ENCODE measurements around the gene RBM38.

Gene RBM38

DNA sequence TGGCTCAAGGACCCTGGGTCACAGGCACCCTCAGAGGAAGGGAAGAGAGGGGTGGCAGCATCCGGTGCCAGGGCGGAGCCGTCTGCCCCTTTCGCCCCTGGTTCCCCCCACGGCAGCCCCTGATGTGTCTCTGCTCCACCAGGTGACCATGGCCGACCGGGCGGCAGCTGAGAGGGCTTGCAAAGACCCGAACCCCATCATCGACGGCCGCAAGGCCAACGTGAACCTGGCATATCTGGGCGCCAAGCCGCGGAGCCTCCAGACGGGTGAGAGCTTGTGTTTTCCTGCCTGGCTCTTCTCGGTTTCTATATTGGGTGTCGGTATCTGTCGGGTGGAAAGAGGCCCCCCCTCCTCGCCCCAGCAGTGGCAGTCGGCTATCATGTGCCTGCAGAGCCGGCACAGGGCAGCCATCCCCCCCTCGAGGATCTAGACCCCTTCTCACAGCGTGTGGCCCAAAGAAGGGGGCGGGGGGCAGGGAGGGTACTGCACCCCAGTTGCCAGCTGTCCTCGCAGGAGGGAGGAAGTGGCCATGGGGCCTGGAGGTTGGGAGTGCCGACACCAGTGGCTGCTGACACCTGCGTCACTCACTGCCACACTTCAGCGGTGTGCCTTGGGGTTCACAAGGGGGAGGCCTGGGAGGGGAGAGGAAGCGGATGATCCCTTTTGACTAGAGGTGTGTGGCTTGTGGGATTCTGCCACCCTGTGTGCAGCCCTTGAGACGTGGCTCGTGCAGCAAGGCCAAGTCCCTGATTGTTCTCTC, 1.5 kb downstream of the RBM38 start:
- no peak for DNase-seq

DNA sequence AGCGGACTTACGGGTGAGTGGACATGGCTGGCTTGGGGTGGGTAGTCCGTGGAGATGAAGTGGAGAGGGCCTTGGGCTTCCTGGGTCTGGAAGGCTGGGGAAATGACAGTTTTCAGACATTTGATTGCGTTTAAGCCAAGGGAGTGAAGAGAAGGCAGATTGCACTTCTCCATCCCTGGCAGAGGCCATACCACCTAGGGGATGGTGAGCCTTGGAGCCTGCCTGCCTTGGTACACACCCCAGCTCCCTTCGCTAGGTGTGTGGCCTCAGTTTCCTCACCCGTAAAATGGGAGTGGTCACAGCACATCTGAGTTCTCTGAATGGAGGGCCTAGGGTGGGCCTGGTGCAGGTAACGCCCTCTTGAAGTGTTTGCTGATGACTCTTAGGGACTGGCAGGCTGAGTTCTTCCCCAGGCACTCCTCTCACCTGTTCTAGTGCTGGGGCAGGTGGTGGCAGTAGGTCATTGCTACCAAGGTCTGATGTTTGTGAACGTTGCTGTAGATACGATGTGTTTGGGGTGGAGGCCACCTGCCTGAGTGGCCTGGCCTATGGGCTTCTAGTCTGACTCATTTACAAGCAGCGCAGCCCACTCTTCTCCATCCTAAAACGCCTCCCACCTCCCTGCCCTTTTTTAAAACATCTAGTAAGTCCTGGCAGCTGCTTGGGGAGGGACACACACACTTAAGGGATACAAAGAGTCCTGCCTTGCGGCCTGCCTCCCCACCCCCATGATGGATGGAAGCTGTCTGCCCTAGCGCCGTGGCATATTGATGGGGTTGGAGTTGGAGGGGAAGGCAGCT, 2.3 kb downstream of the RBM38 start:
- DNase-seq = no peak

DNA sequence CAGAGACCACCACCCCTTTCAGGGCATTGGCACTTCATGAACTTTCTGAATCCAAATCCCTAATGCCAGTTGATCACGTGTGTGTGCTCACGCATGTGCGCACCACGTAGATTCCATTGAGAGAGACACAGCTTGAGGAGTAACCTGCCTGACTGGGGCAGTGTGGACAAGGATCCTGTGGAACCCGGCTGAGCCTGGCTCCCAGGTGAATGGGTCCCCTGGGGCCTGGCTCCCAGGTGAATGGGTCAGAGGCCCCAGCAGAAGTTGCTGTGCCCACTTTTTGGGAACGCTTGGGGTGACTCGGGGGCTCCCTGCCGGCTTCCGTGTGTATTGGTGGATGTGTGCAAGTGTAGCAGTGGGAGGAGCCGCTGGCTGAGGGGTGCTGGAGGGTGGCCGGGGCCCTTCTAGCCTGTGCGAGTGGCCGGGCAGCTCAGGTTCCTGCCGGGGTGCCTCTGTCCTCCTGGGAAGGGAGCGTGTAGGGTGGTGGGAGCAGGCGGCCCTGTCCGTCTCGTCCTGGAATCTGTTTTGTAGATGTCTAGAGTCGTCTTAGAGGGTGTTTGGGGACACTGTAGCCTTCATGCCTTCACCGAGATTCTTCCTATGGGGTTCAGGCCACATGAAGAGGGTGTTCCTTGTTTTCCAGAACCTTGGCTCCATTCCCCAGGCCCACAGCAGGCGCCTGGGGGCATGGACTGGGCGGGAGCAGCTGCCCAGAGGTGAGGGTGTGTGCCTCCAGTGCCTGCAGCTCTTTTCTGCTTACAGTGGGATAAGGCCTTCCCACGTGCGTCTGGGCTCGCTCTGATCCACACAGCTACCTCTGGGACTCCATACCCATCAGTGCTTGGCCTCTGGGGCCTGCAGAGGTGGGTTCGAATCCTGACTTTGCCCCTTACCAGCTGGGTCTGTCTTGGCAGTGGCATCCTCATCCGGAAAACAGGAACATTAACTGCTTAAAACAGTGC, 3.2 kb downstream of the RBM38 start:
- no peak for DNase-seq

DNA sequence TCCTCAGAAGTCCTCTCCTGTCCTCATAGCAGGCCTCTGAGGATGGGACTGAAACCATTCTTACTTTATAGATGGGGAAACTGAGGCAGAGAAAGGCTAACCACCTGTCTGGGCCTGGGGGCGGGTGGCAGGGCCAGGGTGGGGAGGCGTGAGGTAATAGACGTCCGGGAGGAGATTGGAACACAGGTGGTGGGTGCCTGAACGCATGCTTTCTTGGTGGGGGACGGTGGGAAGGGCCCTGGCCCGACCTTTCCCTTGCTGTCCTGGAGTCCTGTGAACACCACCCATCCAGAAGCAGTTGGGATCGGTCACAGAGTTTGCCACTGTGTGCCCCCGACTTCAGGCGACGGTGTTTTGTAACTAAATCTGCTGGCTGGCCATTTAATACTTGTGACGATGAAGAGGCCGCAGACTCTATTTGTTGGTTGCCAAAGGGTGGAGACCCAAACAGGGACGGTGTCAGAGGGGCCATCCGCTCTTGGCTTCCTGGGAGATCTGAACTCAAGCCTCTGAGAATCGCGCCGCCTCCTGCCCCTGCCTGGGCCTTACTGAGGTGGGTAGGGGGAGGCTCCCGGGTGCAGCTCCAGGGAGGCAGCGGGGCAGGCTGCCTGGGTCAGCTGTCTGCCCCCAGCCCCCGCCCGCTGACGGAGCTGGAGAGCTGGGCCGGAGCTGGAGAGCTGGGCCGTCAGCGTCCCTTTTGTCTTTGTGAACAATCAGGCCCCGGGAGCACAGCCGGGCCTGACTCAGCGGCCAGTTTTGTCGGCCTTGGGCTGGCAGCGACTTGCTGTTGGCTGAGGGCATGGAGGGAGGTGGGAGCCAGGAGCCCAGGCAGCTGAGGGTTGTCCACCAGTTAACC, 4.1 kb downstream of the RBM38 start:
- no peak for DNase-seq

DNA sequence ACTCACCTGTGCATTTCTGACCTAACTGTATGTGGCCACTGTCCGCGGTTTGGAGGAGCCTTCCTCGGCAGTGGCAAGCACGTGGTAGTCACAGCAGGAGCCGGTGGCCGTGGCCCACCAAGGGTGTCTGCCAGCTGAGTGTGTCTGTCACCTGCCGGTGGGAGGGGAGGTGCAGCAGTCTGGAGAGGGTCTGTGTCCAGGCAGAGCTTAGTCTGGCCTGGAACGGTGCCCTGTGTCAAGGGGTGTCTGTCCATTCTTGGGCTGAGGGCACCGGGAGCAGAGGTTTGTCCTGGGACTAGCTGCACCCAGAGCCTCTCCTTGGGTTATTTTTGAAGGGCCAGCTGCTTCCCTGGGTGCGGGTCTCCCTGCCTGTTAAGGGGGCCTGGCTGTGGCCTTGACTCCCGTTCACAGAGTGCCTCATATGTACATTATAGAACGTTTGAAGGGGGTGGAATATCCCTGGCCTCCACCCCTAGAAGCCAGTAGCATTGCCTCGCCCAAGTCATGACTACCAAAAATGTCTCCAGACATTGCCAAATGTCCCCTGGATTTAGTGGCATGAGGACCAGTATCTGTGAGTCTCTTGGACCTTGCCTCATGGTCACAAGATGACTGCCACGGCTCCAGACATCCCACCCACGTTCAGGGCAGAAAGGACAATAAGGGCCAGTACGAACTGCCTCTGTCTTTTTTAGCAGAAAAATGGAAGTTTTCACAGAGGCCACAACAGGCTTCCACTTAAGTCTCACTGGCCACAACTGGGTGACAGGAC, 5.2 kb downstream of the RBM38 start:
- DNase-seq = no peak

DNA sequence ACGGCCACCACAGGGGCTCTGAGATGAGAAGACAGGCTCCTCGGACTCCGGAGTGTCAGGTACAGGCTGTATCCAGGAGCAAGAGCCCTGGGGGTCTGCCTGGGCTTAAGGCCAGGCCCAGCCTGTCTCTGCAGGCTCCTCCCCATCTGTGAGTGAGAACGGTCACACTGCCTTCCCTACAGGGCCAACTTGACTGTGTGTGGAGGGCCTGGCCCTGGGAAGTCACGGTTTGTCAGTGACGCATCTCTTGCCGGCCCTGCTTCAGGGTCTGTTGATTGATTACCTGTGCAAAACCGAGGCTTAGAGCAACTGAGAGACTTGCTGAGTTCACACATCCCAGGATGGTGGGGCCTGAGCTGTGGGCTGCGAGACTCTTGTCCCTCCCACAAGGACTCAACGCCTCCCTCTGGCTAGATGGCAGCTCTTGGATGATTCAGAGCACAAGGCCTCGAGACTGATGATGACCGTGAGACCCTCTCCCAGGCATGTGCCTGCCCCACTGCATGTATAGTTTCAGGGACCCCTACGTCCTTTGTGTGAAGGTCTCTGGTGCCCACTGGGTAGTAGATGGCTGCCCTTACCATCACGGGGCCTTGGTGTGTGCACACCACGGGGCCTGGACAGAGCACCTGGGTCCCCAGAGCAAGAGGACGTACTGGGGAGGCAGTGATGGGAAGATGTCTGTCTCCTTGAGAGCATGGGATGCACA, 5.9 kb downstream of the RBM38 start:
- DNase-seq = no peak

DNA sequence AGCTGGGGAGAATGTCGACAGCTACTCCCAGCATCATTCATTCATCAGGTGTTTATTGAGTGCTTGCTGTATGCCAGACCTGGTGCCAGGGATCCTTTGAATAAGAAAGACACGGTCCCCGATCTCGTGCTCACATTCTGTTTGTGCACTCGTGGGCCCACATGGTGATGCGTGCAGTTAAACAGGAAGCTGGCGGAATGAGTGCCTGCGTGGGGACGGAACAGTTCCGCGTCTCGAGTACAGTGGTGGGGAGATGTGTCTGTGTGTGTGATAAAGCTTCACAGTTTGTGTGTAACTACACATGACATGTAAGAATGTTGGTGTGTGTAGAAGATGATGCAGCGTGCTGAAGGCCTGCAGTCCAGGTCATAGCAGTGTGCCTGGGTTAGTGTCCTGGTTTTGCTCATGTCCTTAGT, 6.5 kb downstream of the RBM38 start:
- no peak for DNase-seq

DNA sequence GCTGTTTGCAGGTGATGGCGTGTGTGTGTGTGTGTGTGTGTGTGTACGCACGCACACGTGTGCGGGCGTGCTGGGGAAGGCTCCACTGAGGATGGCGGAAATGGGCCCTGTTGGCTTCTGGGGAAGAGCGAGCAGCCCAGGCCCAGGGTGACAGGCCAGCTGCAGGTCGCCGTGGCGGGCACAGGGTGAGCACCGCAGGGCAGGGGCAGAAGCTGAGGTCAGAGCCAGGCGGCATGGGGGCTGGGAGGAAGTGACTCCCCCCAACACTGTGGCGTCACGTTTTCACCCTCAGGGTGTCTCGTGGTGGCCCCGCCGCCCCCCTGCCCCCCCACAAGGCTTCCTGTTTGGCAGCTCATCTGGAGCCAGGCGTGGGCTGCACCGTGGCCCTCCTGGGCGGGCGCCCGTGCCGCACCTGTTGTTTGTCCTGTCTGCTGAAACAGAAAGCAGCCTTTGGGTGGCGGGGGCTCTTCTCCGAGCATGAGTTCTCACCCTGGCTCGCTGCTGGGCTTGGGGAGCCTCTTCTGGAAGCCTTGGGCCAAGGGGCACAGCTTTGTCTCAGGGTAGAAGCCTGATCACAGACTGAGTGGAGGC, 7.1 kb downstream of the RBM38 start:
- no peak for DNase-seq

DNA sequence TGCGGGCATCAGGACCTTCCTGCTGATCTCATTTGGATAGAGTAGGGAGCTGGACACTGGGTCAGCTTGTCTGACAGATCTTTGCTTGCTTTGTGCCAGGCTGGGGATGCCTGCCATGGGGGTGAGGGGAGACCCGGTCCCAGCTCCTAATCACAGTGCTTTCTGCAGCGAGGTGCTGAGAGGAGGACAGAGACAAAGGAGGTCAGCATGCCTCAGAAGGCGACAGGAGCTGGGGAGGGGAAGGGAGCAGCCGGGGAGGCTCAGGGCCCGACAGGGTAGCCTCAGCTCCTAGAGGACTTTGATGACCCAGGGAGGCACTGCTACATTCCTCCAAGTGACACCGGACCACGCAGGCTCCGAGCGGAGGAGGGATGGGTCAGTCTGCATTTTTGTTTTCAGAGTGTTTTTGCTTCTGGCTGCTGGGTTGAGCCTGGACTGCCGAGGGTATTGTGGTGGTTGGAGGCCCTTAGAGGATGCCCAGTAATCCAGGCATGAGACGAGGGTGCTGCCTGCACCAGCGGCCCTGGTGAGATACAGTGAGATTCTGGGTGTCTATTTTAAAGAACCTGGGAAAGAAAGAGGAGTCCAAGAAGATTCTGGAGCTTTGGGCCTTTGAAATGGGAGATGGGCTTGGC, 7.8 kb downstream of the RBM38 start:
- DNase-seq = no peak

DNA sequence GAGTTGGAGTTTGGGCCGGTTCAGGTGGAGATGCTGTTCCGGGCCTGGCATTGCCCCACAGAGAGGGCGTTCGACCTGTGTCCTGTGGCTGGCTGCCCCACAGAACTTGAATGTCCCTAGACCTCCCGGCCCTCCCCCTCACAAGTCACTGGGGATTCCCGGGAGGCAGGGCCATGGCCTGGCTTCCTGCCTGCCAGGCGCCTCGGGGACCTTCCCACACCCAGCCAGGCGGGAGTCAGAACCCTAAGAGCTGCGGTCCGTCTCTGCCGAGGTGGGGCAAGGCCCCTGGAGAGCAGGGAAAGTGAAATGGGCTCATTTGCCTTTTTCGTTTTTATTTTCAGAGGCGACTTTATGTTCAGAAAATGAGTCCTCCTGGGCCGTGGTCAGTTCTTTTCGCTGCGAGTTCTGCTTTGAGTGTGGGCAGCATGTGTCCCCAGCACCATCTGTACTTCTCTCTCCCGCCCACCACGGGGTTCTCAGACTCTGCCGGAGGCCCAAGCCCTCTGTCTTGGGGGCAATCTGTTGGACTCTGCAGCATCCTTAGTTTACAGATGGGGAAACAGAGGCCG, 8.5 kb downstream of the RBM38 start:
- no peak for DNase-seq

DNA sequence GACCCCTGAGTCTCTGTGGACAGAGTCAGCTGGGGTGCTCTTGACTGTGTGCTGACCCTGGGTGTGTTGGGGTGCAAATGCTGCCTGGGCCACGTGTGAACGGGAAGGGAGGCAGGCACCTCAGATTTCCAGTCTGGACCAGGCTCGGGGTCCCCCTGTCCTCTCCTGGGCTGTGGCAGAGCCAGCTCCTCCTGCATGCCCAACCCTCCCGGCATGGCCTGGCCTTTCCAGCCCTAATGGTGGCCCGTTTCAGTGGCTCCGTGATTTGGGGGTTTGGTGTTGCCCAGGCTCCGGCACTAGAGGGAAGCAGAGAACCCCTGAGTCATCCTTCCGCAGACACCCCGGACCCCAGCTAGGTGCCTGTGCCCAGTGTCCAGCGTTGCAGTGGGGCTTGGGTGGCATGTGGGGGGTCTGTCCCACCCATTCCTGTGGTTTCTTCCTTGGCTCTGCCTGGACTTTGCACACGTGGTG, 9.1 kb downstream of the RBM38 start:
- no peak for DNase-seq

DNA sequence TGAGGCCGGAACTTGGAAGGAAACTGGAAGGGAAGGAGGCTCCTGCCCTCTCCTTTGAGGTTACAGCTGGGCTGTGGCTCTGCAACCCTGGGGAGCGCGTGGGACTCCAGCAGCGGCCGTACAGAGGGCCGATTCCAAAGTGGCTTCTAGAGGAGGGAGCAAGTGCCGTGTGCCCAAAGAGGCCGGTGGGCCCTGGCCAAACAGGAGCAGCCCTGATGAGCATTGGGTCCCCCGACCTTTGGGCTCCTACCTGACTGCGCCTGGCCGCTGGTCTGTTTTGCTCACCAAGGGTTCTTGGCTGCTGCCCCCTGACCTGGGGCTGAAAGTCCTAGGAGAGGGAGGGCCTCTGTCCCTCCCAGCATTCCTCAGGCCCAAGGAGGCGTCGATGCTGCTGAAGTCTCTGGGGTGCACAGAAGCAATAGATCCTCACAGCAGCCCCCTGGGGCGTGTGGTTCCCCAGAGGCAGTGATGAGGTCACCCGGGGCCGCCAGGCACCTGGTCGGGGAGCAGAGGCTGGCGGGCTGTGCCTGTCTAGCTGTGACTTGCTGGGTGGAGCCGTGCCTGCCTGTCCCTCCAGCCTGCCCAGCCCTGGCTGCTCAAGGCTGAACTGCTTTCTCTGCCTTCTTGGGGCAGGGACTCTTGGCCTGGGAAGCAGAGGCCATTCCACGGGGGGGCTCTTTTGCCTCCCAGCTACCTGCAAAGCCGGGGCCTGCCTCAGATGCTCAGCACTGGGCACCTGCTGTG, 9.8 kb downstream of the RBM38 start:
- no peak for DNase-seq

DNA sequence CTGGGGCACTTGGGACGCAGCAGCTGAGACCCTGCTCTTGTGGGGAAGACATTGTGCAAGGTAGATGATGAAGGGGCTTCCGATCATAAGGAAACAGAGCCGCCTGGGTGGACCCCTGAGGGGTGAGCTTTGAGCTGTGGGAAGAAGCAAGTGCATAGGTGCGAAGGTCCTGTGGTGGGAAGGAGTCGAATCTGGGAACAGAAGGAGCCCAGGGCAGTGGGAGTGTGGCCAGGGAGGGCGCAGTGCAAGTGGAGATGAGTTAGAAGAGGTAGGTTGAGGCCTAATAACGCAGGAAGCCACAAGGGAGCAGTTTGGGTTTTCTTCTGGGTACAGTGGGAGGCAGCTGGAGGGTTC, 10.3 kb downstream of the RBM38 start:
- no peak for DNase-seq

DNA sequence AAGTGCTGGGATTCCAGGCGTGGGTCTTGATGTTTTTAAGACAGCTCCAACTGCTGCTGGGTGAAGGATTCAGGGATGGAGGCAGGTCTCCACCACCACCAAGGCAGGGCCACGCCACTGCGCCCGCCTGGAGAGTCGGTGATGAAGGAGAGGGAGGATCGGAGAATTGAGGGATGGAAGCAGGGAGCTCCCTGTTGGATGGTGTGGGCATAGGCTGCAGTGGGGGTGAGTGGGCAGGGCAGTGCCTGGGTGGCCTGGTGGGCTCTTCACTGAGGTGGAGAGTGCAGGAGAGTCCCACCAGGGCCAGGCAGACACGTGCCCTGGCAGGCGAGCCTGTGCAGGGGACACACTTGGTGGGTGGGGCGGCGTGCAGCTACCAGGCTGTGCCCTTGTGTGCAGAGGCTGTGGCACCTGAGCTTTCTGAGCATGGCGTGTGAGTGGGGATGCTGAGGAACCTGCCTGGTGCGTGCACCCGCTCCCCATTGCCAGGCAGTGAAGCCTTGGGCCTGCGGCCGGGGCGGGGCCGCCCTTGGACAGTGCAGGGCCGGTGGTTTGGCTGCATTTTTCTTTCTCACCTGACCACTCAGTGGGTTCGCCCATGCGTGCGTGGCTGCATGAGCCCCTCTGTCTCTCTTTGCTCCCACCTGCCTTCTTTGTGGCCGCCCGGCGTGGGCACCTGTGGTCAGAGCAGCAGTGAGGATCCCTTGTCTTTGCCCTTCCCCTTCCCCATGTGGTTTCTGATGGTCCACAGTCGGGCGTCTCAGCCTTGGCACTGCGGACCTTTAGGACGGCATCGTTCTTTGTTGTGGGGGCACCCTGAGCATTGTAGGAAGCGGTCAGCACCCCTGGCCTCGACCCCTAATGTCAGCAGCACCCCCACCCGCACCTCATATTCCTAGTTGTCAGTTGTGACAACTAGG, 11.3 kb downstream of the RBM38 start:
- no peak for DNase-seq

DNA sequence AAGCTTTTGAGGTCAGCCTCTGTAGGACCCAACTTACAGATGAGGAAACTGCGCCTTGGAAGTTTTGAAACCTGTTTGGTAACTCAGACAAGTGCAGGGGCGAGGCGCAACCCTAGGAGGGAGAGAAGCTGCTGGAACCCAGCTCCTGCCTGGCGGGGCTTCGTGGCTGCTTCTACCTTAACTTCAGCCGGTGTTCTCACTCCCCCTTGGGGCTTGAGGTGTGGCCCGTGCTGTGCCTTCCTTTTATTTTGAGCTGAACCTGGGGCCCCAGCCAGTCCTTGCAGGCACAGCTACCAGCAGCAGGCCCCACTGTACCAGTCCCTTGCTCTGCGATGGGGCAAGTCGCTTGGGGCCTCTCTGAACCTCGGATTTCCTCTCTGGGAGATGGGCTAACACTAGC, 12.0 kb downstream of the RBM38 start:
- DNase-seq = no peak

DNA sequence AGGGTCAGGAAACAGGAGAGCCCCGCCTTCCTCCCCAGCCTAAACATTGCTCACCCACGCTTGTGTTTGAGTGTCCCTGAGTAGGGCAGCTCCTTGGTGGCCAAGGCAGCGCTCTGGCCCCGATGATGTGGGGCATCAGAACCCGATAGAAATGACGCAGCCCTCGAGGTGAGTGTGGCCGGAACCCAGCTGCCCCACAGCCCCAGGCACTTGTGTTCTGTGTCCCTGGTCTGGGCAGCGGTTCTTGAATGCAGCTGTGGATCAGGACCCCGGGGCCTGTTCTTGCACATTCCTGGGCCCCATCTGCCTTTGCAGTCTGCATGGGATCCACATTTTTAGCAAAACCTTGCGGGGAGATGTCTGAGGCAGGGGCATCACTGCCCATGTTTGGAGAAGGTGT, 12.8 kb downstream of the RBM38 start:
- no peak for DNase-seq

DNA sequence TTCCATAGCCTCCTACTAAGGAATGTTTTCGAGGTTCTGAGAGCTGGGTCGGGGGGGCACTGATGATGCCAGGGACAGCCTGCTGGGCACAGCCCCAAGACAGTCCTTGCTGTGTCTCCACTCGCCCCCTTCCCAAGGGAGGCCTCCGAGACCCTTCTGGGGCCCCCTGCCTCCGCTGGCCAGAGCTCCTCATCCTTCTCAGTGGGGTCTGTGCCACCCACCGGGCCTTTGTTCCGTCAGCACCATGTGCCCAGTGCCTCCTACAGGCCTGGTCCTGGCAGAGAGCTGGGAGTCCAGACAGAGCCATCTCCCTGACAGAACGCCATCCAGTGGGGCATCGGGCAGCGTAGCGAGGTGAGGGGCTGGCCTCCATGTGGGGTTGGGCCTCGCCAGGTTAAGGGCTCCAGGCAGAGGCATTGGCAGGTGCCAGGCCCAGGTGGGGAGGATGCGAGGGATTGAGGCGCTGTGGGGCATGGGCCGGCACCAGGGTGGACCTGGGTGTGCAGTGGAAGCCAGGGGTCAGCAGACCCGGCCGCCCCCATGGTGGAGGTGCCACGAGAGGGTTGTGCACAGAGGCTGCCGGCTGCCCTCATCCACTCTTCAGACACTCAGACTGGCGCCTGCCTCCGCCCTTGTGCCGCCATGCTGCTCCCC, 13.3 kb downstream of the RBM38 start:
- no peak for DNase-seq
